Erythroblast (primary cell): Measurements from ENCODE around the gene TLL2.

Experiments used
- GATA1 ChIP-seq: IDR thresholded peaks from 2 replicates; pipeline ENCODE4 v1.6.1; 2011; ENCODE audit warnings: low read depth, mild to moderate bottlenecking, control low read depth, low read length, moderate library complexity
- POLR2A ChIP-seq: IDR thresholded peaks from 2 replicates; pipeline ENCODE4 v1.6.1; 2011; ENCODE audit warnings: mild to moderate bottlenecking, low read length

DNA sequence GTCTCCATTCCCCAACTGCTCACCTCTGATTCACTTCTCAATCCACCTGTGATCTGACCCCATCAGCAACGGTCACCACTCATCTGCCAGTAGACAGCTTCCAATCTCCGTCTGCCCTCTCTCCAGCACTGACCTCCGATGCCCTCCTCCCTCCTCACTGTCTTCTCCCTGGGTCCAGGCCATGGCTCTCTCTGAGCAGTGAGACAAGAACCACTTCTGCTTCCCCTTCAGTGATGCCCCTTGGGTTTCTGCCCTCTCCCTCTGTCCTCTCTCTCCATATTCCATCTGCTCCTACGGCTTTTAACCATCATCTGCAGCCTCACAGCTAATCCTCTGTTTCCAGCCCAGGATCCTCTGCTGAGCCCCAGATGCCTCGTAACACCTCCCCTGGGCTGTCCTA lies 99.4 kb downstream of the TLL2 start:
- TF ChIP-seq POLR2A (no peak), GATA1 (no peak)
